Esophagus muscularis mucosa (tissue), 3 donors: ENCODE data around the gene KCNB1.

Experiments used
- POLR2A ChIP-seq: fragments of 450-650 bp; IDR thresholded peaks from one replicate; pipeline ENCODE4 v1.6.1; 2017; ENCODE audit warnings: antibody characterized with exemption, moderate library complexity, mild to moderate bottlenecking, low read depth
- TF ChIP-seq, protein P1 (sequence below), 3 experiments: fragments of 200-600 bp in 2 of 3; fragments of 450-650 bp in 1 of 3; sonication (generic) in 2 of 3; IDR thresholded peaks; one replicate each; pipeline ENCODE4 v1.5.1; 2017 to 2019; ENCODE audit warnings: antibody characterized with exemption in 3 of 3, mild to moderate bottlenecking in 2 of 3, moderate library complexity in 1 of 3

- TF ChIP-seq, protein P1, sequence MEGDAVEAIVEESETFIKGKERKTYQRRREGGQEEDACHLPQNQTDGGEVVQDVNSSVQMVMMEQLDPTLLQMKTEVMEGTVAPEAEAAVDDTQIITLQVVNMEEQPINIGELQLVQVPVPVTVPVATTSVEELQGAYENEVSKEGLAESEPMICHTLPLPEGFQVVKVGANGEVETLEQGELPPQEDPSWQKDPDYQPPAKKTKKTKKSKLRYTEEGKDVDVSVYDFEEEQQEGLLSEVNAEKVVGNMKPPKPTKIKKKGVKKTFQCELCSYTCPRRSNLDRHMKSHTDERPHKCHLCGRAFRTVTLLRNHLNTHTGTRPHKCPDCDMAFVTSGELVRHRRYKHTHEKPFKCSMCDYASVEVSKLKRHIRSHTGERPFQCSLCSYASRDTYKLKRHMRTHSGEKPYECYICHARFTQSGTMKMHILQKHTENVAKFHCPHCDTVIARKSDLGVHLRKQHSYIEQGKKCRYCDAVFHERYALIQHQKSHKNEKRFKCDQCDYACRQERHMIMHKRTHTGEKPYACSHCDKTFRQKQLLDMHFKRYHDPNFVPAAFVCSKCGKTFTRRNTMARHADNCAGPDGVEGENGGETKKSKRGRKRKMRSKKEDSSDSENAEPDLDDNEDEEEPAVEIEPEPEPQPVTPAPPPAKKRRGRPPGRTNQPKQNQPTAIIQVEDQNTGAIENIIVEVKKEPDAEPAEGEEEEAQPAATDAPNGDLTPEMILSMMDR (IDR thresholded peaks at IDR 0.05): no peak
- TF ChIP-seq POLR2A: no peak
Observed at GRCh38 chr20:49399329-49399728, 83.1 kb downstream of the KCNB1 start.
